GM21717 (cell line): ENCODE results near the gene CNOT1.
"Not testable (repeated sequence)": the region's sequence is repeated elsewhere in the genome, so short reads cannot be mapped to it uniquely, and the experiment has no call there.

Source experiments
- ATAC-seq: cut with Tn5 transposase; IDR thresholded peaks from one replicate; pipeline ENCODE4 v1.9.1; 2021; ENCODE audit warnings: mild to moderate bottlenecking, moderate library complexity; ENCODE audit not compliant: unreplicated experiment

CNOT1 gene

DNA sequence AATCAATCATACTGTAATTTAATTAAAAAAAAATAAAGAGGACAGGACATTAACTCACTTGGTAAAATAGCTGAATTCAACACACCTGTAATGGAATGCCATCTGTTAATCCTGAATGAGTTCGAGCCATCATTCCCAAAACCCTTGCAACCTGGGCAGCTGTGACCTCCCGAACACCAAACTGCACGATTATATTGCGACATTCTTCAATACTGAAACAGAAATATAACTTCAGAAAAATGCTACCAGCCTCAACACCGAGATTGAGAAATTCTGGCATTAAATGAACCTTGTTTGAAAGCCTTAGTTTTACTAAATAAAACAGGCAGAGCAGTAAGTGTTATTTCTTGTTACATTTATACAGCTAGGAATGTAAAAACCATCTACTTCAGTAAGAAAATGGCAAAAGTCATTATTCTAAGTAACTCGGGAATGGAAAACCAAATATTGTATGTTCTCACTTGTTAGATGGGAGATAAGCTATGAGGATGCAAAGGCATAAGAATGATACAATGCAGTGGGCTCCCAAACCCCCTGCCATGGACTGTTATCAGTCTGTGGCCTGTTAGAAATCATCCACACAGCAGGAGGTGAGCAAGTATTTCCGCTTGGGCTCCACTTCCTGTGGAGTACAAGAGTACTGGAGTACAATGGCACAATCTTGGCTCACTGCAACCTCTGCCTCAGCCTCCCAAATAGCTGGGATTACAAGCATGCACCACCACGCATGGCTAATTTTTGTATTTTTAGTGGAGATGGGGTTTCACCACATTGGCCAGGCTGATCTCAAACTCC is 46.5 kb downstream of the CNOT1 start:
- no peak for ATAC-seq

DNA sequence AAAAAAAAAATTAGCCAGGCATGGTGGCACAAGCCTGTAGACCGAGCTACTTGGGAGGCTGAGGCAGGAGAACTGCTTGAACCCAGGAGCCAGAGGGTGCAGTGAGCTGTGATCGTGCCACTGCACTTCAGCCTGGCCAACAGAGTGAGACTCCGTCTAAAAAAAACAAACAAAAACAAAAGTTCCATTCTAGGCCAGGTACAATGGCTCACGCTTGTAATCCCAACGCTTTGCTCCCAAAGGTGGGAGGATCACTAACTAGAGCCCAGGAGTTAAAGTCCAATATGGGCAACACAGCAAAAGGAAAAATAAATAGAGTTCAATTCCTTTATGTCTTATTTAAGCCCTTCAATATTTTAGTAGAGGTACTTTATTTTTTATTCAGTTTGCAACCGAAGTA is 47.5 kb downstream of the CNOT1 start:
- no peak for ATAC-seq

DNA sequence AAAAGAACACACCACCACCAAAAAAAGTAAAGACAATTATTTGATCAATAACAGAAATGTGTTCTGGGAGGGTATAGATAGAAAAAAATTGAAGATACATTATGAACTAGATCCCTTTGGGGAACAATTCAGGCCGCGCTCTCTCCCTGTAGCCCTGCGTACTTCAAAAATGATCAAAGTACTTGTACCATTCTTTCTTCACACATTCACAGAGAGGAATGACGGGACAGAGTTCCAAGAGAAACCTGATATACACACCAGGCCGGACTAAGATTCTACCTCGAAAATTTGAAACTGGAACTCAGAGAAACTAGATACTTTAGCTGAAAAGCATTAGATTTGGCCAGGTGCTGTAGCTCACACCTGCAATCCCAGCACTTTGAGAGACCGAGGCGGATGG is 50.0 kb downstream of the CNOT1 start:
- no peak for ATAC-seq

DNA sequence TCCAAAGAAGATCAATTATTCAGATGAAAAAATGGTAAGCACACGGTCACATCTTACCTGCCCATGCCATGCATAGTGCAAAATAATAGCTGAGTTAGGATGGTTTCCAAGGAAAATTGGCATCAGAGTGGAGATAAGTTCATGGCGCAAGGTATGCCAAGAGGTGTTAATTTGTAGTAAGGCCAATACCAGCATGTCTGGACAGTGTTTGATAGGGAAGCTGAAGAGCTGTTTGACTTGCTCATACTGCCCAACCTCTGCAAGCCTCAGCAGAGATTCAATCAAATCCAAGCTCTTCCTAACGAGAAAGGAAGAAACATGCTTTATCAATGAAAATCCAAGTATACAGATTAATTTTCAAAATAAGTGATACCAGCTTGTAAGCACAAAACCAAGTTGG is 51.0 kb downstream of the CNOT1 start:
- ATAC-seq = no peak

DNA sequence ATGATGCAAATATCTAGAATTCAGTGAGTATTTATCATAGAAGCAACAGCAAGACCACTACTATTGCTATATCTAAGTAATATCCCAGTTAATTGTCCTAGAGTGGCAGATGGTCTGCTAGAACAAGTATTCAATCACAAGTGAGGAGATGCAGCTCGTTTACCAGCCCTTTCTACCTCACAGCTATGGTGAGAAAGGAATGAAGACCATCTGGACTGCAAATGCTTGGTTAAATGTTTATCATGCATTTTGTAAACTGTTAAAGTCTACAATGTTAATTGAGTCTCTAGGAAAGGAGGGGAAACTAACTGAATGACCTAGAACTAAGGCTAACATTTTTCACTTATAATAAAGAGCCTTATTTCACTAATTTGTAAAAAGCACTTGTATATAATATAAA is 52.5 kb downstream of the CNOT1 start:
- ATAC-seq = no peak

DNA sequence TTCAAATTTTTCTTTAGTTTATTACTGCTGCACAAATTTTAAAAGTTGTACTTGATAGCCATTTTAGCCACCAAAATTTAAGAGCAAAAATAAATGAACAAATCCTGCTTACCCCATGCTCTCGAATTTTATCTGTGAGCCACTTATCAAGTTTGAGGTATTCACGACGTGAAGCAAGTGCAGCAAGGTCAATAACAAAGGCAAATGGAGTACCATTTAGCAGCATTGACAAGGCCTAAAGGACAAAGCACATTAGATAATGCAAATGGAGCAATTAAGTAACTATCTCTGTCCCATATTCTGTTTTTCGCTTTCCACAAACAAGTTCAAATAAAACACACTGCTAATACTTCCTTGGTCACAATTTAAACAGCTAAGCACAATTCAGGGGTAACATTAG is 54.7 kb downstream of the CNOT1 start:
- no peak for ATAC-seq

DNA sequence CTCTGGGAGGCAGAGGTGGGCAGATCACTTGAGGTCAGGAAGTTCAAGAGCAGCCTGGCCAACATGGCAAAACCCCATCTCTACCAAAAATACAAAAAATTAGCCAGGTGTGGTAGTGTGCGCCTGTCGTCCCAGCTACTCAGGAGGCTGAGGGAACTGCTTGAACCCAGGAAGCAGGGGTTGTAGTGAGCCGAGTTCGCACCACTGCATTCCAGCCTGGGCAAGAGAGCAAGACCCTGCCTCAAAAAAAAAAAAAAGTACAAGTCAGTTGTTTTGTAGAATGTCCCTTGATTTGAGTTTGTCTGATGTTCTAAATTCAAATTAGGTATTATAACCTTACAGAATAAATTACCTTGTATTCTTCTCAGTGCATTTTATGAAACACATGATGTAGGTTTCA is 63.9 kb downstream of the CNOT1 start:
- ATAC-seq = not testable (repeated sequence)

DNA sequence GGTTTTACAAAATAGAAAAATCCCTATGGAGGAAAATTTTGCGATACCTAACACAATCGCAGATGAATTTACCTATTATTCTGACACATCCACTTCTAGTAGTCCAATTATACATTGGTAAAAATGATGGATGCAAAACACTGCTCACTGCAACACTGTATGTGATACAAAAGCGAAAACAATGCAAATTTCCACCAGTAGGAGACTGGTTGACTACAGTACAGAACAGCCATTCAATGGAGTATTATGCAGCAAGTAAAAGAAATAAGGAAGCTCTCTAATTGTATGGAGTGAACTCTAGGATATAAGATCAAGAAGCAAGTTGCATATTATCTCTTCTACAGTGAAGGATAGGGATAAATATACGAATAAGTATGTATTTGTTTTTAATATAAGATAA is 65.9 kb downstream of the CNOT1 start:
- no peak for ATAC-seq

DNA sequence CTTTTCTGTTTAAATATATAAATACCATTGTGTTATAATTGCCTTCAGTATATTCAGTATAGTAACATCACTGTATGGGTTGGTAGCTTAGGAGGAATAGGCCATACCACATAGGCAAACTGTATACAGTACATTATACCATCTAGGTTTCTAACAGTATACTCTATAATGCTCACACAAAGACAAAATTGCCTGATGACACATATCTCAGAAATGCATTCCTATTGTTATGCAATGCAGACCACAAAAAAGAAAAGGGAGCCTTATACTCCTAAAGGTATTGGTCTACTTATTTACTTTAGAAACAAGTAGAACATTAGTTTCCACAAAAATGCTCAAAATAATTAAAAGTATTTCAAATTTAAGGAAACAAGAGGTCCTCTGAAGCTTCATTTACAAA is 66.4 kb downstream of the CNOT1 start:
- no peak for ATAC-seq

DNA sequence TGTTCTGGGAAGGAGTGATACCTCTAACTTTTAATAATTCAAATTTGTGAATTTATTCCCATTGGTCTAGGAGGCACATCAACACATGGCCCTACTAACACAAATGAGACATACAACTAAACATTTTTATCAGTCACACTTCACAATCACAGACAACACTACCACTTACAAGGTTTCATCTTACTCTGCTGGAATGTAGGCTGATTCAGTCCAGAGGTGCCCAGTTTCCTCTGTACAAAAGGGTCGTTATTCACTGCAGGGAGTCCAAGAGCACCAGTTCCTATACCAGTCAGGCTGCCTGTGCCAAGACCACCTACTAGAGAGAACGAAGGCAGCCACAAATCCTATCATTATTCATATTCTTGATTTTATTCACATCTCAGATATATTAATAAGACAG is 72.9 kb downstream of the CNOT1 start:
- no peak for ATAC-seq

DNA sequence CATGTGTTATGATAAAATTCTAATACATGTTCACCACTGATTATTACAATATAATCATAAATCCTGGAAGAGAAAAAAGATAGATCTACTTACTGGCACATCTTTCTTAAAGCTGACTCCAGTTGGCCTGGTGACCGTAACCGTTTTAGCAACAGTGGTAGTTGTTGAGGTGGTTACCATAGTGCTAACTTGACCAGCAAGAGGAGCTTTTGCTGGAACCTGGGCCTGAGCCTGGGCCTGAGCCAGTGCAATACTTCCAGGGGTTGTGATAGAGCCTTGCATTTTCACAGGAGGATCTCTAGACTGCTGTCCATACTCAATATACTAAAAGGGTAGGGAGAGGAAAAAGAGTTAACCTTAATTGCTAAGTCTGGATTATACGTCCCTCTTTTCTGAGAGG is 78.1 kb downstream of the CNOT1 start:
- no peak for ATAC-seq

DNA sequence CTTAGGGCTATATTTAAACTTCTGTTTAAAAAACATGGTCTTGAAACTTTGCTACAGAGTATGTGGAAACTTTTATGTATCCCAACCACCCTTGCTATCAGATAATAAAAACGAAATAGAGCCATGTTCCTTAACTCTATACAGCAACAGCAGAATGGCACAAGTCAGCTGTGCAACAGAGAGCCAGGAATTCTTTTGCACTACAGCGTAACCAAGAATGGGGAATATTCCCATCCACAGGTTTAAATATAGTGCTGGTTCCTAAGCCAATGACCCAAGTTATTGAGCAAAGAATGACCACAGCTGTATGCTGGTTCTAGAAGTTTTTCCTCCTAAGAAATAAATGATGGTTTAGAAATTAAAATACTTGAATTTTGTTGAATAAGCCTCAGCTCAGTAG is 81.2 kb downstream of the CNOT1 start:
- no peak for ATAC-seq

DNA sequence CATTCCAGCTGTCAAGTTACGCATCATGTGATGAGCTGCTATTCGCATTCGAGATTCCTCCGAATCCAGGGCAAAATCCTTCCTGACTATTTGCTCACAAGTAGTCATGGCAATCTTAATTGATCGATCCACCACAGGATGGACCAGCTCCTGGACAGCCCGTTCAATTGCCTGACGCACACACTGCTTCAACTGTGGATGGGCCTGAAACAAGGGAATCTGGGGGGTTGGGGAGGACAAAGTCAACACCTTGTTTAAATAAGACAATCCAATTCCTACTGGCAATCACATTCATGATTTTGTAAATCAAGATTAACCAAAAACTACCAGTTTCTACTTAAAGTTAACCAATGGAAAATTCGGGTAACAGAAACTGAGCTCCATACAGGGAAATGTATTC is 85.9 kb downstream of the CNOT1 start:
- no peak for ATAC-seq

DNA sequence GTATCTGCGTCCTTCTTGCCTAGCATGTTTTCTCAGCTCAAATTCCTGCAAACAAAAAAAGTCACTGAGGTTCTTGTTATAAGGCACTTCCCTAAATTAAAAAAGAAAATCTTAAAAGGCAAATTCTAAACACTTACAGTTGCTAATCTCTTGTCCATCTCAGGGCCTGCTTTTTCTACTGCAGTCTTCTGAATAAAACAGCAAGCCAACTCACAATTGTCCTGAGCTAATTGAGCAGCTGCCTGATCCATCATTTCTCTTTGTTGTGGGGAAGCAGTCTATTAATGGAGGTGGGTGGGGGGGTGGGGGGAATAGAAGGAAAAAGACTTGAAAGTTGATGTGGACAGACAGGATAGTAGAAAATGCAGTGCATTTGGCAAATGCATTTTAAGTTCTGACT is 87.3 kb downstream of the CNOT1 start:
- ATAC-seq = no peak

DNA sequence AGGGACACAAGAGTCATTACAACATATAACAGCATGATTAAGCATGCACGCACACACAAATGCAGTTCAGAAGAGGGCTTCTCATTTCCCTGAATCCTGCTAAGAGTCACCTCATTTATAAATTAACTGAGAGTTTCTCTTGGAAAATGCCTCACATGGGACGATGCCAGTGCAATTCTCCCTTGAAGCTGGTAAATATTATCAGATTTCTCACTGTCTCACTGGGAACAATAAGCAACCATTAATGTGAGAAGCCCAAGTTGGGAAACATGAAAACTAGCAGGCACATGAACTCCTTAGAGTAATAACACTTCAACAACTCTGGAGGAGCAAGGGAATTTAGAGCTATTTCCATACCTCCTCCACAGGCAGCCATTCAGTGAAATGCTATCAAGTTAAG is 87.9 kb downstream of the CNOT1 start:
- no peak for ATAC-seq

DNA sequence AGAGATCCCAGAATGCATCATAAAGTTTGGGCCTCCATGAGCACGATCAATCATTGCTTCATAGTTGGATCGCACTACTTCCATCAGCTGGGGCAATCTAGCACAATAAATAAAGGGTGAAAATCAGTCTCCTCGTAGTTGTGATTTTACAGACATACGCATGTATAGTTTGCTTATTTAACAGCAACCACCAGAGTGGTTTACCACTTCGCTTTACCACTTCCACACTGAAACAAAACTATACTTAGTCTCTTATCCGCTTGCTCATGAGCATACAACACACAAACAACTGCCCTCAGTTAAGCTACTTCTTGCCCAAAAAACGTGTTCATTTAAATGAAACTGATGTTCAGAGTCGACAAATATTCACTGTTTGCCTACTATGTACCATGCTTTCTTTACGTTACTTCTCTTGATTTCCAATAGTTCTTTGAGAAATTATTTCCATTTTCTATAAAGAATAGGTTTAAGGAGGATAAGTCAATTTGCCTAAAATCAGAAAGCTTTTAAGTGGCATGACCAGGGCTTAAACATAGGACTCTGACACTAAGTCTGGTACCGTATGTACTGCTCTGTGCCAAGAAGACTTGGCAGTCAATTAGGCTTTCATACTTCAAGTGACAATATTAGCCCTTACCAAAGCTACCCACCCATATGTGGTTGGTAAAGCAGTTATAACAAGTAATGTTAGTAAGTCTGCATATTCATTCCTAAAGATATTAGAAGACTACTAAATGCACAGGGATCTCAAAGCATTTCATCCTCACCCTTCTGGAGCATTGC is 92.3 kb downstream of the CNOT1 start:
- ATAC-seq = no peak

DNA sequence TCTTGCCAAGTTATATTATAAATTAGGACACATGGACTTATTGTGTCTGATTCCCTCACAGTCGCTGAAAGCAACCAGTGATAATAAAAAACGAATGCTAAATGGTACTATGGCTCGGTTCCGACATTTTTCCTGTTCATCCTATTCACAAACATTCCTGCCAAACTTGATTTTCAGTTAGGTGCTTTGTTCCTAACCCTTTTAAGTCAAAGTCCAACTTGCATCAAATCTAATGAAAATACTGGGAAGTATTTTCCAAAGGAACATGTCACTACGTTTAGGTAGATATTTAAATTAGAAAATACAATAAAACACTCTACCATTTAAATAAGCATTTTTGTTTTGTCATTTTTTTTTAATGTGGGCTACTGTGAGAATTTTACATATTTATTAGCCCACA is 93.3 kb downstream of the CNOT1 start:
- no peak for ATAC-seq

DNA sequence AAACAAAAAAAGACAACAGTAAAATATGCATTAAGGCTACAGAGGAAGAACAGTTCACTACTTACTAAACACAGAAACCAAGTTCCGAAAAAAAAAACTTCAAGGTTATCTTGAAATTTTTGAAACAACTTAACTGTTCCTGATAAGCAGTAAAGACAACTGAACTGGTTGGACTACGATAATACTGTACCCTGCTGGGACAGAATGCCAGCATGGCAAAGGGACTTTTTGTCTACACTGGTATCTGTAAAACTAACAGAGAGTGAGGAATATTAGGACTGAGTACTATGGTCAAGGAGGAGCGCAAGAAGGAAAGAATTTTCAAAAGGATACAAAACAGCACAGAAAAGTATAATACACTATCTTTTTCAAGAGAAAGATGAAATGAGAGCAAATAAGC is 94.5 kb downstream of the CNOT1 start:
- no peak for ATAC-seq

DNA sequence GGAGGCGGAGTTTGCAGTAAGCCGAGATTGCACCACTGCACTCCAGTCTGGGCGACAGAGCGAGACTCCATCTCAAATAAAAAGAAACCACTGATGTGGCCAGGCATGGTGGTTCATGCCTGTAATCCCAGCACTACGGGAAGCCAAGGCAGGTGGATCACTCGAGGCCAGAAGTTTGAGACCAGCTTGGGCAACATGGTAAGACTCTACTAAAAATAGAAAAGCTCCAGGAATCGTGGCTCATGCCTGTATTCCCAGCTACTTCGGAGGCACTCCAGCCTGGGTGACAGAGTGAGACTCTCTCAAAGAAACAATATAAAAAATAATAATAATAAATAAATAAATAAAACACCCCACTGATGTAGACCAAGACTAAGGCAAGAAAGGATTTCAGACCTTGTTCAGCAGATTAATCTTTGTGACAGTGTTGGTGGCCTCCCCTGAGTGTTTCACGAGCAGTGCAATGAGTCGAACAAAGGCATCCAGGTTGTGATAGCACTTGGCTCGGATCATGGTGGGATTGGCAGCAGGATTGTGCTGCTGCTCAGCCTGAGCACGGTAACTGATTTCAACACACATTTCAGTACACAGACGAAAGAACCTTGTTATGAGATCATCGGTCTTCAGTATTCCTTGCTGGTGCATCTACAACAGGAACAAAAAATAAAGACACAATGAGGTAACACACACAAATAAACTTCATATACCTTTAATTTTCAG is 95.7 kb downstream of the CNOT1 start:
- ATAC-seq = no peak

DNA sequence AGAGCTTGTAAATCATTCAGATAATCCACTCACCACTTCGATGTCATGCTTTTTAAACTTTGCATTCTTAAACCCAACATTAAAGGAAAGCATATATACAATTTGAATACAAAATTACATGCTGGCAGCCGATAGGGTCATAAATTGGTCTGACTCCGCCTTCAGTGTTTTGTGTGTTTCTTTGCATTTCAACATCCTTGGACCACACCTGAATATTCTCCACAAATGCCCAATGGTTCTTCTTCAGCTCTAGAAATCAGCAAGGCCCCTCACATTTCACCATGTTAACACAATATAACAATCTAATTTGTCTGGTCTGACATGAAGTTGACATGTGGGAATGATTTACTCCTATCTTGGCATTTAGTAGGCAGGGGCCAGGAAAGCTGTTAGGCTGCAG is 97.2 kb downstream of the CNOT1 start:
- no peak for ATAC-seq

DNA sequence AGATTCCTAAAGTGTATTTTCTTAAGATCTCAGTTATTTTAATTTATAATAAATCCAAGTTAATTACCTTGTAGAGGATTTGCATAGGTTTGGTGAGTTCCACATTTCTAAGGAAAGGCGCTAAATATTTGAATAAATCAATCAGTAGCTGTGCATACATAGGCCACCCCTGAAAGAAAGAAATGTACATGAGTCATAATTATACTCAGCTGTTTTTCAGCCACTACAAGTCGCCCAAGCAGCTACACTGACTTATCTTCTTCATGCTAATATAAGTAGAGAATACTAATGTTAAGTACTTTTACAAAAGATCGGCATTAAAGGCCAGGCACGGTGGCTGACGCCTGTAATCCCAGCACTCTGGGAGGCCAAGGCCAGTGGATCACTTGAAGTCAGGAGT is 99.4 kb downstream of the CNOT1 start:
- ATAC-seq = no peak

DNA sequence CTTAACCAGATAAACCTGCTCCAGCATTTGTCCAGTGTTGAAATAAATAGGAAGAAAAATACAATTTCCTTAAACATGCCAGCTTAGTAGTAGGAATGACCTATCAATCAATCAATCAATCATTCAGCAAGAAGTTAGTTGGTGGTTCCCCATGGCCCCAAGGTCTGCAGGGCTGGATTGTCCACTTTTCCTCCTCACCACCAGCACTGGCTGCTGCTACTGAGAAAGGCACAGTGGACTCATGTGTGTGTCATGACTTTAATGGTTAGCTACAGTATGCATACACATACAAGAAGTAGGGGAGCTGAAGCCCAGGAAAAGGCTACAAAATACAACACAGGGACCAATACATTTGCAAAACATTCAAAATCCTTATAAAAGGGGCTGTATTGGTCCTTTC is 109.9 kb downstream of the CNOT1 start:
- no peak for ATAC-seq
